Tibial artery (tissue), 4 donors: ENCODE data around the gene CHRNG.

Experiments
- DNase-seq, 2 donors: peaks; one replicate each; pipeline ENCODE4 v3.0.0-alpha.2; 2019
- H3K27ac ChIP-seq, 2 donors: fragments of 200-600 bp; sonication (generic) in 1 of 2; 1 replicate in 1 of 2; 2 replicates in 1 of 2; pipeline ENCODE4 v1.5.1; 2018 to 2019; ENCODE audit warnings: mild to moderate bottlenecking in 1 of 2
- H3K27me3 ChIP-seq, 2 donors: fragments of 200-600 bp; sonication (generic) in 1 of 2; one replicate each; pipeline versions ENCODE4 v1.5.1 to v1.6.0; 2016 to 2019
- H3K36me3 ChIP-seq, 3 donors: fragments of 200-600 bp; sonication (generic) in 2 of 3; one replicate each; pipeline ENCODE4 v1.5.1; 2016 to 2019; ENCODE audit warnings: mild to moderate bottlenecking in 2 of 3
- H3K4me1 ChIP-seq, 4 donors: fragments of 200-600 bp; sonication (generic) in 2 of 4; 1 replicate in 3 of 4; 2 replicates in 1 of 4; pipeline ENCODE4 v1.5.1; 2016 to 2019
- H3K4me3 ChIP-seq, 2 donors: fragments of 200-600 bp; sonication (generic) in 1 of 2; 1 replicate in 1 of 2; 2 replicates in 1 of 2; pipeline ENCODE4 v1.5.1; 2018 to 2019; ENCODE audit warnings: mild to moderate bottlenecking in 2 of 2
- H3K9me3 ChIP-seq, 3 donors: fragments of 200-600 bp; sonication (generic) in 1 of 3; one replicate each; pipeline ENCODE4 v1.5.1; 2016 to 2019
- CTCF ChIP-seq, 2 experiments: fragments of 200-600 bp in 1 of 2; fragments of 450-650 bp in 1 of 2; IDR thresholded peaks; one replicate each; pipeline ENCODE4 v1.5.1; 2017 to 2019; ENCODE audit warnings: antibody characterized with exemption in 2 of 2, mild to moderate bottlenecking in 1 of 2, moderate library complexity in 1 of 2
- intact Hi-C: fragments of 100-400 bp; cut with DNase I; formaldehyde crosslinking; loops from one replicate; pipeline ENCODE4 v1.15.0; 2023; ENCODE audit warnings: low total_unique reads

The CHRNG gene

DNA sequence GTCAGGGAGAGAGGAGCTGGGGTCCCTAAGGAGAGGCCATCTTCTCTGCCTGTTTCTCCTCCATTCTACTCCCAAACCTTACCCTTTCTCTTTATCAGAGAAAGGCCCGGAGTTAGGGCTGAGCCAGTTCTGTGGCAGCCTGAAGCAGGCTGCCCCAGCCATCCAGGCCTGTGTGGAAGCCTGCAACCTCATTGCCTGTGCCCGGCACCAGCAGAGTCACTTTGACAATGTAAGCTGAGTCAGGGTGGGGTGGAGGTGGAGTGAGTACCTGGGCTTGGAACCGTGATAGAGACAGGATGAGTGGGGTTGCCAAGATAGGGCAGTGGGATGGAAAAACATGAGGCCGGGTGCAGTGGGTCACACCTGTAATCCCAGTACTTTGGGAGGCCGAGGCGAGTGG is 5.2 kb downstream of the CHRNG start:
- Histone ChIP-seq H3K9me3 (no peaks in the 10 kb centered on the region), H3K36me3 (peaks cover 0 to 8% (median 6%) of the 10 kb centered on the region in 3 donors), H3K4me1 (peaks cover 0 to 3% (median 0%) of the 10 kb centered on the region in 4 donors), H3K27me3 (peaks cover 0 to 16% of the 10 kb centered on the region in 2 donors), H3K4me3 (no peak overlapping the region), H3K27ac (no peak overlapping the region)
- no peak for TF ChIP-seq CTCF (IDR thresholded peaks at IDR 0.05)
- no peak for DNase-seq
- intact Hi-C loops = no loop called here

GRCh38 chr2:232545511-232546375 is 6.3 kb downstream of the CHRNG start:
- Histone ChIP-seq H3K27me3 (peaks cover 0 to 5% of the 10 kb centered on the region in 2 donors), H3K27ac (no peak overlapping the region), H3K36me3 (peaks cover 0 to 8% (median 6%) of the 10 kb centered on the region in 3 donors), H3K9me3 (no peaks in the 10 kb centered on the region), H3K4me1 (peaks cover 0 to 6% (median 0%) of the 10 kb centered on the region in 4 donors), H3K4me3 (no peak overlapping the region)
- no peak for DNase-seq
- intact Hi-C loops = no loop called here
- no peak for TF ChIP-seq CTCF (IDR thresholded peaks at IDR 0.05)

DNA sequence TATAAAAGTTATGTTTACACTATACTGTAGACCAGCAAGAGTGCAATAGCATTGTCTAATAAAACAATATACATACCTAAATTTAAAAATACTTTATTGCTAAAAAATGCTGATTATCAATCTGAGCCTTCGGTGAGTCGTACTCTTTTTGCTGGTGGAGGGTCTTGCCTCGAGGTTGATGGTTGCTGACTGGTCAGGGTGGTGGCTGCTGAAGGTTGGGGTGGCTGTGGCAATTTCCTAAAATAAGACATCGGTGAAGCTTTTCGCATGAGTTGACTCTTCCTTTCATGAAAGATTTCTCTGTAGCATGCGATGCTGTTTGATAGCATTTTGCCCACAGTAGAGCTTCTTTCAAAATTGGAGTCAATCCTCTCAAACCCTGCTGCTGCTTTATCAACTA is 8.5 kb downstream of the CHRNG start:
- no peak for TF ChIP-seq CTCF (IDR thresholded peaks at IDR 0.05)
- no peak for DNase-seq
- intact Hi-C loops = no loop called here
- Histone ChIP-seq H3K9me3 (no peaks in the 10 kb centered on the region), H3K27ac (no peak overlapping the region), H3K36me3 (peaks cover 0 to 8% (median 6%) of the 10 kb centered on the region in 3 donors), H3K4me1 (peaks cover 0 to 22% (median 11%) of the 10 kb centered on the region in 4 donors), H3K27me3 (no peaks in the 10 kb centered on the region), H3K4me3 (no peak overlapping the region)

- H3K27ac ChIP-seq = peak overlapping the region; percentile 94 to 99
- no peak for DNase-seq
- H3K4me3 ChIP-seq = peak overlapping the region; percentile 83 to 95
- no peaks in the 10 kb centered on the region for H3K9me3 ChIP-seq
- peaks cover 0 to 8% (median 6%) of the 10 kb centered on the region in 3 donors for H3K36me3 ChIP-seq
- peaks cover 0 to 33% (median 15%) of the 10 kb centered on the region in 4 donors for H3K4me1 ChIP-seq
- intact Hi-C loops = no loop called here
- TF ChIP-seq CTCF (IDR thresholded peaks at IDR 0.05) = no peak
- no peaks in the 10 kb centered on the region for H3K27me3 ChIP-seq
These were observed 10.3 kb downstream of the CHRNG start for GRCh38 chr2:232549655-232550353.

- peak within 1 kb of the TSS; percentile 94 to 99 for H3K27ac ChIP-seq
- peak; percentile 34 to 53 for TF ChIP-seq CTCF (IDR thresholded peaks at IDR 0.05)
- peaks cover 0 to 8% (median 3%) of the 10 kb centered on the region in 3 donors for H3K36me3 ChIP-seq
- intact Hi-C loops = no loop called here
- peak; percentile 92 to 97 for DNase-seq
- no peaks in the 10 kb centered on the region for H3K27me3 ChIP-seq
- H3K9me3 ChIP-seq = no peaks in the 10 kb centered on the region
- H3K4me3 ChIP-seq = peak within 1 kb of the TSS; percentile 83 to 95
- H3K4me1 ChIP-seq = peaks cover 0 to 37% (median 16%) of the 10 kb centered on the region in 4 donors
These were observed 11.1 kb downstream of the CHRNG start, which contains the start of the genes EIF4E2 and TIGD1 for GRCh38 chr2:232550354-232551249. Gene EIF4E2, plus strand, starts transcription at chr2:232550689. Its CDS starts 36 bp downstream, at chr2:232550725. Gene TIGD1, minus strand, starts transcription at chr2:232550557. Its CDS starts 675 bp downstream, at chr2:232549882.
